ENCODE results near the gene SWAP70. TPM values are rescaled to one million over a fixed set of nuclear protein-coding genes. Genes with fewer than 3 reads are reported as not detected.
"Not testable (repeated sequence)": the region's sequence is repeated elsewhere in the genome, so short reads cannot be mapped to it uniquely, and the experiment has no call there.

SWAP70 gene
- total RNA-seq, 1 donor from 2014 or later, result 33.0 TPM

DNA sequence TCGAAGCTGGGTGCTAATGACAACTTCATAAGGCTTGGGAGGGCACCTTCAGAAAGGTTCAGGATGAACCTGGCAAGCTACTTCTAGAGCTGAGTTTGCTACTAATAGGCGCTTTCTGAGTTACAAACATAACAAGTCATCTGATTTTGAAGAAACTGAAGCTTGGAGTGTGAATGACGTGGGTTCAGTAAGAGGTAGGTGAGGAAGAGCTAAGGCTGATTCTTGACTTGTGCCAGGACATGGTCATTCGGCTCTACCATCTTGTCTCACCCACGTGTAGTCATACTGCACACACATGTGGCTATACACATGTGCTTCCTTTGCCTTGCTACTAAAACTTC, 56.4 kb downstream of the SWAP70 start:
- no peak for DNase-seq (ENCODE audit: low spot score)

- no peak for DNase-seq (ENCODE audit: low spot score)
Measured at GRCh38 chr11:9722023-9722422, 58.1 kb downstream of the SWAP70 start.

DNA sequence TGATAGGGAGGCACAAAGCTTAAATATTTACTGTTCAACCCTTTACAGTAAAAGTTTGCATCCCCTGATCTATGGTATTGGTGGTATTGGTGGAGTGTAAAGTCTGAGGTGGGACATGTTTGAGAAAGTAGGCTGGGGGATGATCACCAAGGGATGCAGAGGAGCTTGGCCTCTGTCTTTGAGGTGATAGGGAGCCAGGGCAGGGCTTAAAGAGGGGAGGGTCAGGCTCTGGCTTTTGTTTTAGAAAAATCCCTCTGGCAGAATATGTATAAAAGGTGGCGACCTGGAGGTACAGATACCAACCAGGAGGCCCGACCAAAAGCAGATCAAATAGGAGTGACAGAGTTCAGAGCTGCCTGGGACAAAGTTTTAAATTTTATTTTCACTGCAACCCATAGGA, 59.0 kb downstream of the SWAP70 start:
- DNase-seq (ENCODE audit: low spot score), result no peak

DNA sequence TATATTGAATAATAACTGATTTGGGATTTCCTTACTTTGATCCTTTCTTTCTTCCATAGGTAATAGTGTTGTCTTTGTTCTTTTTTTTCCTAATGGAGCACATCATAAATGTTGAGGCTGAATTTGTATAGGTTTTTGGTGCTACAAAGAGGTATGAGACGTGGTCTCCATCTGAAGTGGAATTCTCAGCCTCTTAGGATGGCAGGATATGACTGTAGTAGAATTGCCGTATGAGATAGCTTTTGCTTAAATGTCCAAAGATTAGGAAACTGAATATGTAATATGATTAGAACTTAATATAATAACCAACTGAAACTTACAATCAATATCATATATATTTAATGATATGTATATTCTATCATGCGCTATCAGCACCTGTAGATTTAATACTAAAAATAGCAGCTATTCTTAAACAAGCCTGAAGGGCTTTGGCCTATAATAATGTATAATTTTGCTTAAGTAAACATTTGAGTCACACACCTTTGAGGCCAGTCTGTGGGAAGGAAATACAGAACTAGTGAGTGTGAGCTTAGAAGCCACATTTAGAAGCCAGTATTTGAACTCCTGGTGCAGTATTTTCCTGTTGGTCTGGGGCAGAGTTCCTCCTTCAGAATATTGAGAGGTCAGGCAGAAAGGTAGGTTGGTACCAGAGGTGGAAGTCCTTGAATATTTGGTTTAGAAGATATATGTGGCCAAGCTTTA, 62.6 kb downstream of the SWAP70 start:
- no peak for DNase-seq (ENCODE audit: low spot score)

- DNase-seq (ENCODE audit: low spot score), result no peak
Measured at GRCh38 chr11:9728058-9728457, 64.2 kb downstream of the SWAP70 start.

DNA sequence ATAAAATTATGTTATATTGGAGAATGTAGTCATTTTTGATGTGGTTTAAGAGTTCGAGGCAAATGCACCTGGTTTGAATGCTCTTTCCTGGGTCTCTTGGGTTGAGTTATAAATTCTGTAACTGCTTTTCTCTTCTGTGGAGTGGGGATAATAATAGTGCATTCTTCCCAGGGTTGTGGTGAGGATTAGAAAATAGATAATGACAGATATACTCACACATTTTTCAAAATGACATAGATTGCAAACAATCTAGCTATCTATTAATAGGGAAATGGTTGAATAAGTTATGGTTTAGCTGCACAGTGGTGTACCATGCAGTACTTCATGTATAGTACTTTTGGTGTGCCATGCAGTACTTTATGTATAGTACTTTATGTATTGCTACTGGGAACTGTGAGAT, 67.4 kb downstream of the SWAP70 start:
- DNase-seq (ENCODE audit: low spot score), result no peak

DNA sequence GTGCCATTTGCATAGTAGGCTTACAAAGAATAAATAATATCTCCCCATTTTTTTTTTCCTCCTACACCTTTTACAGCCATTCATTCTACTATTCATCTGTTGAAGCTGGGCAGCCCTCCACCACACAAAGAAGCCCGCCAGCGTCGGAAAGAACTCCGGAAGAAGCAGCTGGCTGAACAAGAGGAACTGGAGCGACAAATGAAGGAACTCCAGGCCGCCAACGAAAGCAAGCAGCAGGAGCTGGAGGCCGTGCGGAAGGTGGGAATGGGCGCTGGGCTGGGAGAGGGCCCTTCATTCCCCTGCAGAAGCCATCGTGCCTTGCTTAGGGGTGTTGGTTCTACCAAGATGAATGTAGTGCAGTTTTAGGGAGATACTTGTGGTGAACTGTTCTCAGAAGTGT, 68.6 kb downstream of the SWAP70 start:
- no peak for DNase-seq (ENCODE audit: low spot score)

GRCh38 chr11:9733212-9733611, 69.3 kb downstream of the SWAP70 start:
- DNase-seq (ENCODE audit: low spot score), result no peak

GRCh38 chr11:9735236-9735635, 71.4 kb downstream of the SWAP70 start:
- no peak for DNase-seq (ENCODE audit: low spot score)

DNA sequence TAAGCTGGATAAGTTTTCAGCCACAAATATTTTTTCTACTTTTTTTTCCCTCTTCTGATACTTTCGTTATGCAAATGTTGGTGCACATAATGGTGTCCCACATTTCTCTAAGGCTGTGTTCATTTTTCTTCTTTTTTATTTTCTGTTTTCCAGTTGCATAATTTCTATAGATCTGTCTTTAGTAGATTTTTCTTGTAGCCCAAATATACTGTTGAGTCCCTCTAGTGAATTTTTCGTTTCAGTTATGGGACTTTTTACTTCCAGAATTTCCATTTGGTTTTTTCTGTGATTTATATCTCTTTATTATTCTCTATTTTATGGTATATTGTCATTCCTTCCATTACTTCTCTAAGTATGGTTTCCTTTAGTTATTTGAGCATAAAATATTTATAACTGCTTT, 72.0 kb downstream of the SWAP70 start:
- DNase-seq (ENCODE audit: low spot score), result no peak

DNA sequence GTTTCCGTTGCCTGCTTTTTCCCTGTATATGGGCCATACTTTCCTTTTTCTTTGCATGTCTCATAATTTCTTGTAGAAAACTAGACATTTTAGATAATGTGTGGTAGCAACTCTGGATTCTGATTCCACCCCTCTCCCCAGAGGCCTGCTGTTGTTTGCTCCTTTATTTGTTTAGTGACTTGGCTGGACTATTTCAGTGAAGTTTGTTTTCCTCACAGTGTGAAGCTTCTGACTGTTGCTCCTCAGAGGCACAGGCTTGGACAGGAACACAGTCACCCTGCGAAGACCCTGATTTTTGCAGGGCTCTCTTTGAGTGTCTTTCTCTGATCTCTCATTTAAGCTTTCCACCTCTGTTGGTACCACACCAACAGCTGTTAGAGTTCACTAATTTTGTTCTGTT, 72.5 kb downstream of the SWAP70 start:
- no peak for DNase-seq (ENCODE audit: low spot score)

DNA sequence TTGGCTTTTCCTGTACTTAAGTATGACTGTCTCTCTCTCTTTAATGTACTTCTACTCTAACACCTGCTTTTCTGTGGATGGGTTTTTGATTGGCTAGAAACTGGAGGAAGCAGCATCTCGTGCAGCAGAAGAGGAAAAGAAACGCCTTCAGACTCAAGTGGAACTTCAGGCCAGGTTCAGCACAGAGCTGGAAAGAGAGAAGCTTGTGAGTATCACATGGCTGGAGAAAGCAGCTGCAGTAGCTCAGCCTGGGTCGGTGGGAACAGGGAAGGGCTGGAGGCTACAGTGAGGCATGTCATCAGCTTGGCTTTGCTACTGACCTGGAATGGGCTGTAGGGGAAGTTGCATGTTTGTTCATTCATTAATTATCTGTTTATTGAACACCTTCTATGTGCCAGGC, 74.2 kb downstream of the SWAP70 start:
- no peak for DNase-seq (ENCODE audit: low spot score)

GRCh38 chr11:9738707-9739106, 74.8 kb downstream of the SWAP70 start:
- no peak for DNase-seq (ENCODE audit: low spot score)

DNA sequence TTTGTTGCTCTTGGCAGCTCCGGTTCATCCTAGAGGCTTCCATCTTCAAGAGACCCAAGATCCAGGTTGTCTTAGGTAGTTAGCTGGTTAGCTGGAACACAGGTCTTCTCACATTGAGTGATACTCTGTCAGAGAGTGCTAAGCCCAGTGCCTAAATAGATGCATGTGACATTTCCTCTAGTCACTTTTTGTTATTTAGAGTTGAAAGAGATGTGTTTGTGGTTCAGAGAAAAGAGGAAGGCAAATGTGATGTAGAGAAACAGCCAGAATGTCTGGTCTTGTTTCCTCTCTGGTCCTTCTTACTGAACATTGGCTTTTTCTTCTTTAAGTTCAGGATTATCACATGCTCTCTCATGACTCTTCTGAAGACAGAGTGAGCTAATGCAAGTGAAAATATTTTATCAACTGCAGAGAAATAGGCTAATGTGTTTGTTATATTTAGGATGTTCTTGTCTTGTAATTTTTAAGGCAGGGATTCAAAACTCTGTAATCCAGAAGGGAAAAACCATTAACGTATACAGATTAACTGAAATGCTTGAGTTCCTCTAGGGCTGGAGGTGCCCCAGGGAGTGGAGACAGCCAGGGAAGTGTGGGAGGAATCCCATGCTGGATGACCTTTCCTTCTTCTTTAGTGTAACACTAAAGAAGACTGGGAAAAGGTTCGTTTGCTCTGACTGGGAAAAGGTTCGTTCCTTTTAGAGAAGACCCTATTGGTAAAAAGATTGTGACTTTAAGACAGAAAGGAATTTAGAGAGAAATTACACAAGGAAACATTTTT, 75.4 kb downstream of the SWAP70 start:
- DNase-seq (ENCODE audit: low spot score), result no peak

- DNase-seq (ENCODE audit: low spot score), result peak; percentile 62
Measured at GRCh38 chr11:9740202-9740883, 76.5 kb downstream of the SWAP70 start.

DNA sequence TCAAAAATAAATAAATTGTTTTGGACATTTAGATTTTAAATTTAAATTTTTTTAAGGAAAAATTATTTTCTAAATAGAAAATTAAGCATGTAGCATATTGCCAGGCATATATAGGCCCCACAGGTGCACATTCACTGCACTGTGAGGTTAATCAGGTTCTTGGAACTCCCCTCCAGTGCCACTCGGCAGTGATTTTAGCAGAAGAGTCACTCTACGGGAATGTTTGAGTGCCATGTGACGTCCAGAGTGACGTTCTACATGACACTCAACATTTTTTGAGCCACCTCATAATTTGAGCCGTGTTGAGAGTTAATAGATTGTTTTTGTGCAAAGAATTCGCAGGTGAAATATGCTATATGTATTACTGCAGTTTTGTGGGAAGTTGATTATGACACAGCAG, 77.4 kb downstream of the SWAP70 start:
- no peak for DNase-seq (ENCODE audit: low spot score)

DNA sequence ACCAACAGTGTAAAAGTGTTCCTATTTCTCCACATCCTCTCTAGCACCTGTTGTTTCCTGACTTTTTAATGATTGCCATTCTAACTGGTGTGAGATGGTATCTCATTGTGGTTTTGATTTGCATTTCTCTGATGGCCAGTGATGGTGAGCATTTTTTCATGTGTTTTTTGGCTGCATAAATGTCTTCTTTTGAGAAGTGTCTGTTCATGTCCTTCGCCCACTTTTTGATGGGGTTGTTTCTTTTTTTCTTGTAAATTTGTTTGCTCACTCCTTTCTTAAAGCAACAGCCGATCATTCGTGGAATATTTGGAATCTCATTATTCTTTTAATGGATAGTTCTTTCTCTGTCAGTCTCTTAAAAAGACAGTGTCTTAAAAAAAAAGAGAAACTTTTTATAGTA, 79.6 kb downstream of the SWAP70 start:
- DNase-seq (ENCODE audit: low spot score), result not testable (repeated sequence)

DNA sequence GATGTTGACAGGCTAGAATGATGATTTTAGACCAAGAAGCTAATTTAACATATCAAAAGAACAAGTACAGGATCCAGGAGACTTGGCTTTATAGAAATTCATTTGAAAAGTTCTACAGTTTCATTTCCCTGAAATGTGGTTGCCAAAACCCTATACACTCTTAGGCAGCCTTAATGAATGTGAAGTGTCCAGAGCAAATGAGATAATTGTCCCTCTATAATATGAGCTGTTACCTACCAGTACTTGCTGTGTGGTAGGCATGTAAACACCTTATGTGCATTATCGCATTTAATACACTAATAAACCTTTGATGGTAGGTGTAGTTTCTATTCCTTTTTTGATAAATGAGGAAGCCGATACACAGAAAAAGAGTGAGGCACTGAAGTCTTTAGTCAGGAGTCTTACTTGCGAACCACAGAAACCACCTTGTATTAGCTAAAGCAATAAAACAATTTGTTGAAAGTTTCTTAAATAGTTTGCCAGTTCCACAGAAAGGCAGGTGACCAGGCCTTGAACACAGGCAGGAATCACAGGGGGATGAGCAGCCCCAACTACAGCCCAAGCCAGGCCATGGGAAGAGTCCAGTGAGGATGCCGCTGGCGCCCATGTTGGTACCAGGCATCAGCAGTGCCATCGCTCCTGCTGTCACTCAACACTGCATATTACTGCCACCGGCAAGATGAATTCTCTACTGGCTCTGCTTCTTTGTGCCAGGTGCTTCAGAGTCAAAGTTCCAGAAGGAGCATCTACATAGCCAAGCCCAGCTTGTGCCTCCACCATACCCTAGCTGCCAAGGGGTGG, 81.7 kb downstream of the SWAP70 start:
- DNase-seq (ENCODE audit: low spot score), result no peak

GRCh38 chr11:9747229-9747628, 83.4 kb downstream of the SWAP70 start:
- no peak for DNase-seq (ENCODE audit: low spot score)

DNA sequence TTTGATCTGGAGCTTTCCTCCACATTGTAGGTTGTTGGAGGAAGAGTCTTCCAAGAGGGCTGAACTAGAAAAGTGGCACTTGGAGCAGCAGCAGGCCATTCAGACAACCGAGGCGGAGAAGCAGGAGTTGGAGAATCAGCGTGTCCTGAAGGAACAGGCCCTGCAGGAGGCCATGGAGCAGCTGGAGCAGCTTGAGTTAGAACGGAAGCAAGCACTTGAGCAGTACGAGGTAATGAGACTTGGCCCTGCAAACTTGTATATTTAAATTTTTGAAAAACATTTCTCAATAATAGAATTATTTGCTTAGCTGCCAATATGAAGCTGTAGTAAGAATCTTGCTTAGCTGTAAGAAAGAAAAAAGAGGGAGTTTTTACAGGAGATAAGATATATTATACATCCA, 84.0 kb downstream of the SWAP70 start:
- no peak for DNase-seq (ENCODE audit: low spot score)

- DNase-seq (ENCODE audit: low spot score), result peak; percentile 79
Measured at GRCh38 chr11:9748361-9748970, 84.6 kb downstream of the SWAP70 start.

DNA sequence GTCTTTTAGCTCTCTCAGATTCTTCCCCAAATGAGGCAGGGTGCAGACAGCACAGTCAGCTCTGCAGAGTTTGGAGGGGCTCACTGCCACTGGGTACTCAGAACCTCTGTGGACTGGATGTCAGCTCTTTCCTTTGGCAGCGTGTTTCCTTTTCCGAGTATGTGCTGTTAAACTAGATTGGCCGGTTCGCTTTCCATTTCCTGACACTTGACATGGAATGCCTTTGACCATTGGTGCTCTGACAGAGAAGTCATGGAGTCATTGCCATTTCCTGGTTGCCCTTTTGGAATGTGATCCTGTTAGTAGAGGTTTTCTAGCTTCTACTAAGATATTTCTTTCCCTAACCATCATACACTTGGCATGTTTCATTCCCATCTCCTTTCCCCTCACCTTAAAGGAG, 86.7 kb downstream of the SWAP70 start:
- no peak for DNase-seq (ENCODE audit: low spot score)

Data from umbilical cord (tissue), 2 donors.